IMR-90 (cell line): ENCODE measurements around the gene KDM8. TPM values are rescaled to one million over a fixed set of nuclear protein-coding genes. Genes with fewer than 3 reads are reported as not detected.

Experiments
- ATAC-seq: fragments of 200-7000 bp; cut with Tn5 transposase; 2 replicates; pipeline ENCODE4 v1.9.1; 2020; ENCODE audit warnings: low read depth, mild to moderate bottlenecking, moderate library complexity
- BruUV-seq: library from RNA; stranded (reverse); fragments of 400-500 nt; replicated peaks from 2 replicates; lab custom pipeline; 2021; lab: Mats Ljungman, UMichigan
- CTCF ChIA-PET: fragments of 300-600 bp; formaldehyde crosslinking; extraction: SDS; loops from one replicate; lab custom pipeline; 2021; ENCODE audit warnings: antibody characterized with exemption; lab: Yijun Ruan, JAX
- POLR2A ChIA-PET: fragments of 300-600 bp; sonication (Branson Sonifier 250); formaldehyde crosslinking; loops from one replicate; lab custom pipeline; 2022; ENCODE audit warnings: antibody characterized with exemption; ENCODE audit not compliant: unreplicated experiment; lab: Charles Lee
- DNase-seq: peaks from one replicate; pipeline ENCODE4 v3.0.0; 2013
- H2AFZ ChIP-seq: replicated peaks from 2 replicates; pipeline ENCODE3; 2013; ENCODE audit warnings: low read length, mild to moderate bottlenecking; ENCODE audit not compliant: poor library complexity
- H2AK5ac ChIP-seq: 2 replicates; pipeline ENCODE4 v1.6.1; 2013; ENCODE audit warnings: low read depth, low read length, inconsistent platforms
- H2AK9ac ChIP-seq: replicated peaks from 2 replicates; pipeline ENCODE3; 2013; ENCODE audit warnings: mild to moderate bottlenecking, low read depth, low read length, moderate library complexity; ENCODE audit not compliant: poor library complexity
- H2BK120ac ChIP-seq: 2 replicates; pipeline ENCODE4 v1.6.1; 2013; ENCODE audit warnings: low read depth, low read length, inconsistent platforms
- H2BK15ac ChIP-seq: 3 replicates; pipeline ENCODE4 v1.6.1; 2013; ENCODE audit warnings: low read depth, low read length, inconsistent platforms
- H2BK20ac ChIP-seq: 2 replicates; pipeline ENCODE4 v1.6.1; 2013; ENCODE audit warnings: low read depth, mild to moderate bottlenecking, inconsistent platforms, low read length, moderate library complexity
- H2BK5ac ChIP-seq: 2 replicates; pipeline ENCODE4 v1.6.1; 2013; ENCODE audit warnings: mild to moderate bottlenecking, low read depth, low read length, inconsistent platforms; ENCODE audit not compliant: poor library complexity, severe bottlenecking
- H3K14ac ChIP-seq: replicated peaks from 2 replicates; pipeline ENCODE4 v1.6.1; 2013; ENCODE audit warnings: low read depth, low read length, inconsistent platforms
- H3K18ac ChIP-seq: 2 replicates; pipeline ENCODE4 v1.6.1; 2013; ENCODE audit warnings: low read depth, low read length, control low read depth
- H3K23ac ChIP-seq: 2 replicates; pipeline ENCODE4 v1.6.1; 2013; ENCODE audit warnings: low read depth, low read length, inconsistent platforms
- H3K27ac ChIP-seq: 2 replicates; pipeline ENCODE4 v1.5.1; 2013; ENCODE audit warnings: mild to moderate bottlenecking, control low read depth, low read length; ENCODE audit not compliant: insufficient read depth
- H3K27me3 ChIP-seq: 2 replicates; pipeline ENCODE4 v1.6.1; 2013; ENCODE audit warnings: low read length; ENCODE audit not compliant: control insufficient read depth, insufficient read depth
- H3K36me3 ChIP-seq: 2 replicates; pipeline ENCODE4 v1.6.1; 2013; ENCODE audit warnings: low read length, mixed read lengths; ENCODE audit not compliant: control insufficient read depth, insufficient read depth
- H3K4ac ChIP-seq: 2 replicates; pipeline ENCODE4 v1.6.1; 2013; ENCODE audit warnings: low read depth, low read length, inconsistent platforms
- H3K4me1 ChIP-seq: 2 replicates; pipeline ENCODE4 v1.6.1; 2013; ENCODE audit warnings: low read length, mixed read lengths; ENCODE audit not compliant: control insufficient read depth, insufficient read depth
- H3K4me2 ChIP-seq: 2 replicates; pipeline ENCODE4 v1.6.1; 2013; ENCODE audit warnings: low read depth, mild to moderate bottlenecking, control low read depth, low read length, moderate library complexity
- H3K4me3 ChIP-seq: 2 replicates; pipeline ENCODE4 v1.5.1; 2013; ENCODE audit warnings: low read depth, mild to moderate bottlenecking, control low read depth, low read length, moderate library complexity; ENCODE audit not compliant: insufficient read depth
- H3K56ac ChIP-seq: 2 replicates; pipeline ENCODE4 v1.6.1; 2013; ENCODE audit warnings: low read length, inconsistent platforms; ENCODE audit not compliant: insufficient read depth; ENCODE audit errors: extremely low read depth
- H3K79me1 ChIP-seq, 2 experiments: 2 replicates each; pipeline ENCODE4 v1.6.1; 2013; ENCODE audit warnings: low read length in 2 of 2, inconsistent platforms in 1 of 2, low read depth in 1 of 2
- H3K9ac ChIP-seq: 2 replicates; pipeline ENCODE4 v1.6.1; 2013; ENCODE audit warnings: low read depth, low read length, control low read depth
- H3K9me1 ChIP-seq: 2 replicates; pipeline ENCODE4 v1.6.1; 2013; ENCODE audit warnings: low read length, inconsistent platforms; ENCODE audit not compliant: insufficient read depth
- H3K9me3 ChIP-seq: 2 replicates; pipeline ENCODE4 v1.6.1; 2013; ENCODE audit warnings: low read length; ENCODE audit not compliant: control insufficient read depth, insufficient read depth
- H4K20me1 ChIP-seq: 2 replicates; pipeline ENCODE4 v1.6.1; 2013; ENCODE audit warnings: low read length, inconsistent platforms; ENCODE audit not compliant: insufficient read depth
- H4K5ac ChIP-seq: 2 replicates; pipeline ENCODE4 v1.6.1; 2013; ENCODE audit warnings: mild to moderate bottlenecking, low read depth, low read length, control low read depth
- H4K8ac ChIP-seq, 2 experiments: 2 replicates each; pipeline ENCODE4 v1.6.1; 2013; ENCODE audit warnings: low read depth in 2 of 2, low read length in 2 of 2, control low read depth in 1 of 2, inconsistent platforms in 1 of 2
- H4K91ac ChIP-seq: 2 replicates; pipeline ENCODE4 v1.6.1; 2013; ENCODE audit warnings: low read depth, low read length, inconsistent platforms; ENCODE audit not compliant: insufficient read depth
- CHD1 ChIP-seq: IDR thresholded peaks from 2 replicates; pipeline ENCODE4 v1.6.1; 2012; ENCODE audit warnings: low read depth, low read length, improper control_type of control experiment
- MAZ ChIP-seq: IDR thresholded peaks from 2 replicates; pipeline ENCODE4 v1.6.1; 2012; ENCODE audit warnings: low read depth, mild to moderate bottlenecking, low read length, improper control_type of control experiment, moderate library complexity, borderline replicate concordance
- POLR2A ChIP-seq: IDR thresholded peaks from 2 replicates; pipeline ENCODE4 v1.6.1; 2012; ENCODE audit warnings: mild to moderate bottlenecking, low read depth, low read length
- WGBS, 2 experiments: methylation state at CpG; one replicate each; pipeline versions ENCODE4 v1.1.5 to v1.1.7; 2013; ENCODE audit warnings: missing lambda C conversion rate in 2 of 2; ENCODE audit not compliant: insufficient read length in 1 of 2; ENCODE audit errors: extremely low coverage in 2 of 2; 5-methylcytosine and 5-hydroxymethylcytosine counted together
- dilution Hi-C: fragments of 300-500 bp; cut with HindIII; formaldehyde crosslinking; loops from one replicate; pipeline ENCODE4 v1.14.3; 2018; ENCODE audit warnings: low sequenced_read_pairs; ENCODE audit not compliant: unreplicated experiment
- in situ Hi-C: fragments of 300-500 bp; cut with MboI; formaldehyde crosslinking; loops from 3 replicates; pipeline ENCODE4 v1.14.3; 2019; ENCODE audit warnings: low sequenced_read_pairs, inconsistent platforms, mixed read lengths
- intact Hi-C: fragments of 100-400 bp; cut with micrococcal nuclease; formaldehyde crosslinking; loops from 2 replicates; pipeline ENCODE4 v1.10.0; 2022
- polyA plus RNA-seq, 3 experiments: library from polyadenylated mRNA; depleted of rRNA; stranded (reverse); fragments of >200 nt; gene quantifications; 2 replicates each; pipeline ENCODE4 v1.2.3, GENCODE V29; 2012; ENCODE audit warnings: low replicate concordance in 1 of 3
- total RNA-seq: library from RNA; depleted of rRNA; stranded (reverse); fragments of >200 nt; gene quantifications from 2 replicates; pipeline ENCODE4 v1.2.3, GENCODE V29; 2012

The KDM8 gene
- total and polyA plus RNA-seq, 2 of the 4 experiments (the other 2 are of a cell fraction): 3.2 to 3.8 TPM

DNA sequence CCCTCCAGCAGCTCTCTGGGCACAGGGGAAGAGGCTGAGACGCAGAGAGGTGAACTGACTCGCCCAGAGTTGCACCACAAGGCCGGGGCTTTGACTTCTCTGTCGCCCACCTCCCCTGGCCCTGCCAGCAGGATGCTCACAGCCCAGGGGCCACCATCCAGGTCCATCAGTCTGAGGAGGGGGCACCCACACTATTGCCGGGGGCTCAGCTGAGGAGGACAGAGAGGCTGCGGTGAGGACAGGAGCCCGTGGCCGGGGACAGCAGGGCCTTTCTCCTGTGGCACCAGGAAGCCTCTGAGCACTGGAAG, 32.6 kb downstream of the KDM8 start:
- TF ChIP-seq POLR2A: no peak
- TF ChIP-seq MAZ: no peak
- TF ChIP-seq CHD1: no peak
- Histone ChIP-seq H2BK15ac (peak overlapping the region; percentile 77; the same call in 1 of the 3 replicates), H4K20me1 (no peaks in the 10 kb centered on the region), H3K27me3 (no peaks in the 10 kb centered on the region), H3K9ac (peak overlapping the region; percentile 10; the same call in 1 of the 2 replicates), H3K9me3 (no peaks in the 10 kb centered on the region), H3K4me3 (no peak overlapping the region), H3K36me3 (peaks cover 14% of the 10 kb centered on the region), H4K5ac (peak overlapping the region; percentile 16), H3K9me1 (peaks cover 20% of the 10 kb centered on the region), H2AK9ac (peak overlapping the region; percentile 37), H3K4me1 (peaks cover 19% of the 10 kb centered on the region), H3K4ac (peak overlapping the region; percentile 95), H4K8ac (peak overlapping the region; percentile 77 to 83), H2AFZ (peak overlapping the region; percentile 72), H3K56ac (peak overlapping the region; percentile 59; the same call in 1 of the 2 replicates), H2AK5ac (peak overlapping the region; percentile 91), H3K23ac (peak overlapping the region; percentile 86), H2BK20ac (peak overlapping the region; percentile 93), H3K14ac (peak overlapping the region; percentile 30), H3K27ac (peak overlapping the region; percentile 78), H3K18ac (peak overlapping the region; percentile 6), H2BK5ac (peak overlapping the region; percentile 30), H4K91ac (peak overlapping the region; percentile 97), H3K4me2 (no peak overlapping the region), H2BK120ac (peak overlapping the region; percentile 92), H3K79me1 (peaks cover 13 to 58% of the 10 kb centered on the region in 2 experiments; a peak in 3 of 4 replicates)
- 94% methylated on average over 2 of the region's 8 CpGs; no CpG with 5 or more reads in 1 of the 2 experiments for WGBS, 2 experiments
- DNase-seq: no peak
- no peak for ATAC-seq
- ChIA-PET CTCF (interaction anchor here (0.7 to 2.2 kb wide), 3 partner anchors 13 to 218 kb away, joined by 3 to 24 read pairs (median 4); no protein-coding TSS in a partner anchor), POLR2A (no interaction called here)
- dilution Hi-C loops: no loop called here
- no TSS peak for BruUV-seq
- intact Hi-C loops: loop anchor here (1.0 to 2.0 kb wide), 5 partner anchors 79 to 221 kb away; no protein-coding TSS in a partner anchor
- in situ Hi-C loops: no loop called here
